Gastrocnemius medialis (tissue), 4 donors: Measurements from ENCODE around the gene TRIO. TPM values are rescaled to one million over a fixed set of nuclear protein-coding genes. Genes with fewer than 3 reads are reported as not detected.

Experiments
- ATAC-seq, 2 donors: fragments of 150-250 bp; one replicate each; pipeline ENCODE4 v1.9.1; 2016
- DNase-seq, 2 donors: peaks; one replicate each; pipeline ENCODE4 v3.0.0-alpha.2; 2019
- H3K27ac ChIP-seq, 4 donors: fragments of 200-600 bp; sonication (generic); 1 replicate in 1 of 4; 2 replicates in 3 of 4; pipeline ENCODE4 v1.5.1; 2016 to 2018; ENCODE audit warnings: mild to moderate bottlenecking in 2 of 4, moderate library complexity in 1 of 4
- H3K27me3 ChIP-seq, 3 donors: fragments of 200-600 bp; sonication (generic) in 2 of 3; 1 replicate in 1 of 3; 2 replicates in 2 of 3; pipeline versions ENCODE4 v1.5.1 to v1.6.0; 2016 to 2019; ENCODE audit warnings: mild to moderate bottlenecking in 1 of 3, moderate library complexity in 1 of 3
- H3K36me3 ChIP-seq, 2 donors: fragments of 200-600 bp; sonication (generic) in 1 of 2; one replicate each; pipeline ENCODE4 v1.5.1; 2017 to 2018
- H3K4me1 ChIP-seq, 2 donors: fragments of 200-600 bp; sonication (generic) in 1 of 2; one replicate each; pipeline ENCODE4 v1.5.1; 2016 to 2017; ENCODE audit warnings: mild to moderate bottlenecking in 2 of 2
- H3K4me3 ChIP-seq, 4 donors: fragments of 200-600 bp; sonication (generic) in 3 of 4; 1 replicate in 1 of 4; 2 replicates in 3 of 4; pipeline ENCODE4 v1.5.1; 2016 to 2019; ENCODE audit warnings: mild to moderate bottlenecking in 2 of 4
- H3K9me3 ChIP-seq, 3 donors: fragments of 200-600 bp; sonication (generic) in 2 of 3; 1 replicate in 1 of 3; 2 replicates in 2 of 3; pipeline ENCODE4 v1.5.1; 2016 to 2019
- CTCF ChIP-seq, 5 experiments: fragments of 450-650 bp in 3 of 5; fragments of 200-600 bp in 2 of 5; sonication (generic) in 2 of 5; IDR thresholded peaks in 4 of 5; conservative IDR thresholded peaks in 1 of 5; 1 replicate in 4 of 5; 2 replicates in 1 of 5; pipeline ENCODE4 v1.5.1; 2016 to 2019; ENCODE audit warnings: antibody characterized with exemption in 5 of 5, mild to moderate bottlenecking in 3 of 5, moderate library complexity in 3 of 5
- POLR2A ChIP-seq, 2 donors: fragments of 450-650 bp; IDR thresholded peaks; one replicate each; pipeline ENCODE4 v1.6.1; 2017; ENCODE audit warnings: antibody characterized with exemption in 2 of 2, mild to moderate bottlenecking in 2 of 2, moderate library complexity in 2 of 2
- in situ Hi-C, 4 donors: fragments of 200-750 bp; cut with MboI; loops; one replicate each; pipeline versions ENCODE4 v1.15.0 to v1.8.0; 2017; ENCODE audit warnings: low sequenced_read_pairs in 4 of 4
- intact Hi-C: fragments of 100-400 bp; cut with DNase I; formaldehyde crosslinking; loops from one replicate; pipeline ENCODE4 v1.15.1; 2023; ENCODE audit warnings: low total_unique reads
- total RNA-seq, 4 donors: library from RNA; depleted of rRNA; stranded (reverse); fragments of >200 nt; gene quantifications; one replicate each; pipeline versions ENCODE4 v1.1.0 to v1.2.3, GENCODE V29; 2016

Gene TRIO
- total RNA-seq, 4 donors from 2014 or later = 31.5 to 57.5 (median 50.4) TPM

GRCh38 chr5:14226992-14227391, 83.8 kb downstream of the TRIO start:
- ATAC-seq = no peak

GRCh38 chr5:14227513-14227912, 84.4 kb downstream of the TRIO start:
- Histone ChIP-seq H3K27ac (peak overlapping the region; percentile 29 to 66 (median 64)), H3K9me3 (no peaks in the 10 kb centered on the region), H3K27me3 (no peaks in the 10 kb centered on the region), H3K4me1 (peaks cover 37 to 54% of the 10 kb centered on the region in 2 donors), H3K36me3 (no peaks in the 10 kb centered on the region), H3K4me3 (no peak overlapping the region)
- ATAC-seq = no peak
- DNase-seq = no peak
- TF ChIP-seq POLR2A (IDR thresholded peaks at IDR 0.05) = no peak
- TF ChIP-seq CTCF (IDR thresholded peaks at IDR 0.05 in 4 of 5, conservative IDR thresholded peaks at IDR 0.05 in 1 of 5) = no peak
- in situ Hi-C loops = no loop called here
- intact Hi-C loops = no loop called here

More at GRCh38 chr5:14226992-14227391, 83.8 kb downstream of the TRIO start:
- TF ChIP-seq CTCF (IDR thresholded peaks at IDR 0.05 in 4 of 5, conservative IDR thresholded peaks at IDR 0.05 in 1 of 5) = no peak
- no peak for TF ChIP-seq POLR2A (IDR thresholded peaks at IDR 0.05)
- DNase-seq = no peak
- Histone ChIP-seq H3K36me3 (no peaks in the 10 kb centered on the region), H3K4me3 (no peak overlapping the region), H3K27me3 (no peaks in the 10 kb centered on the region), H3K9me3 (no peaks in the 10 kb centered on the region), H3K27ac (peak overlapping the region in 1 of 4 donors; percentile 63), H3K4me1 (peaks cover 37 to 54% of the 10 kb centered on the region in 2 donors)
- intact Hi-C loops (no loop called here), in situ Hi-C loops (no loop called here)

GRCh38 chr5:14228219-14228618, 85.1 kb downstream of the TRIO start:
- H3K27ac ChIP-seq = peak overlapping the region in 3 of 4 donors; percentile 63 to 66 (median 64)
- peaks cover 37 to 49% of the 10 kb centered on the region in 2 donors for H3K4me1 ChIP-seq
- DNase-seq = no peak

GRCh38 chr5:14229181-14229580, 86.0 kb downstream of the TRIO start:
- DNase-seq (peak; percentile 42 to 55), ATAC-seq (peak; percentile 70 to 94)
- Histone ChIP-seq H3K4me1 (peaks cover 33 to 42% of the 10 kb centered on the region in 2 donors), H3K27me3 (no peaks in the 10 kb centered on the region), H3K4me3 (no peak overlapping the region), H3K27ac (peak overlapping the region in 3 of 4 donors; percentile 63 to 66 (median 64)), H3K36me3 (no peaks in the 10 kb centered on the region), H3K9me3 (no peaks in the 10 kb centered on the region)
- no peak for TF ChIP-seq POLR2A (IDR thresholded peaks at IDR 0.05)
- peak in 3 of 5 experiments; percentile 15 to 29 (median 23) for TF ChIP-seq CTCF (IDR thresholded peaks at IDR 0.05 in 4 of 5, conservative IDR thresholded peaks at IDR 0.05 in 1 of 5)
- in situ Hi-C loops = no loop called here
- intact Hi-C loops = no loop called here

More at GRCh38 chr5:14228219-14228618, 85.1 kb downstream of the TRIO start:
- H3K4me3 ChIP-seq = no peak overlapping the region
- in situ Hi-C loops = no loop called here
- no peaks in the 10 kb centered on the region for H3K9me3 ChIP-seq
- H3K36me3 ChIP-seq = no peaks in the 10 kb centered on the region
- TF ChIP-seq CTCF (IDR thresholded peaks at IDR 0.05 in 4 of 5, conservative IDR thresholded peaks at IDR 0.05 in 1 of 5) (no peak), POLR2A (IDR thresholded peaks at IDR 0.05) (no peak)
- intact Hi-C loops = no loop called here
- no peaks in the 10 kb centered on the region for H3K27me3 ChIP-seq
- ATAC-seq = peak; percentile 70 to 75

- no peak for ATAC-seq
- TF ChIP-seq CTCF (IDR thresholded peaks at IDR 0.05 in 4 of 5, conservative IDR thresholded peaks at IDR 0.05 in 1 of 5) (no peak), POLR2A (IDR thresholded peaks at IDR 0.05) (no peak)
- Histone ChIP-seq H3K4me1 (peaks cover 33 to 42% of the 10 kb centered on the region in 2 donors), H3K4me3 (no peak overlapping the region), H3K36me3 (no peaks in the 10 kb centered on the region), H3K27me3 (no peaks in the 10 kb centered on the region), H3K9me3 (no peaks in the 10 kb centered on the region), H3K27ac (peak overlapping the region in 2 of 4 donors; percentile 63 to 64)
- intact Hi-C loops (no loop called here), in situ Hi-C loops (no loop called here)
- no peak for DNase-seq
Measured at GRCh38 chr5:14229734-14230133, 86.6 kb downstream of the TRIO start.
